ENCODE results near the gene FGD2.

FGD2 gene

DNA sequence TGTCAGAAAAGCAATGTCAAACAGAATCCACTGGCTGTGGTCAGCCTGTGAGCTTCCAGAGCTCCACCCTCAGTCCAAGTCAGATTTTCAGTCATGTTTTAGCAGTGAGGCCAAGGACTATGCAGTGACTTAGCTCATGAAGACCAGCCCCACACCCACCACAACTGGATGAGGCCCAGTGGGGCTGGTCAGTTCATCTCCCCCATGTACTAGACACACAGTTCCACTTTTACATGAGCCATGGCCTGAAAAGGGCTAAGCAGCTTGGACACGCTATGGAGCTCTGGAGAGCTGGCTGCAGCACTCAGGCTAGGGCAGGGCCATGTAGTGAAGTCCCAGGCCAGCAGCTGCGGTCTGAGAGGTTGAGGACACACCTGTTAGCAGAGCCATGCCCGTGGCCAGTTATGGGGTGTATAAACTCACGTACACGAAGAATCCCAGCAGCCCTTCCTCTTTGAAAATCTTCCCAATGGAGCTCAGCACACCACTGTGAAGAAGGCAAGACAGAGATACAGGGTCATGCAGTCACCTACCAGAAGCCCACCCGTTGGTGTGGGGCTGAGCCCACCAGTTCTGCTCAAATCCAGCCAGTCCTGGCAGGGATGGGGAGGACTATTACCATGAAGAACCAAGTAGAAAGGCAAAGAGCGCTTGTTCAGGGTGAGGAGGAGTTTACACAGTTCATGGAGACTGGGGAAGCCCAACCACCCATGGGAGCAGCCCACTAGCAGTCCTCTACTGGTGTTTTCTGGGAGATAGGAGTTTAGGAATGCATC lies 30.0 kb upstream of the FGD2 start:
- no peak overlapping the region for H2AFZ ChIP-seq (ENCODE audit: low read depth)
- no peak overlapping the region for H3K9ac ChIP-seq
- H3K4me2 ChIP-seq, result no peak overlapping the region
- H3K4me1 ChIP-seq (ENCODE audit: low read depth, poor library complexity, severe bottlenecking), result no peaks in the 10 kb centered on the region
- H4K20me1 ChIP-seq (ENCODE audit: insufficient read depth), result no peaks in the 10 kb centered on the region
- TF ChIP-seq, protein P1, sequence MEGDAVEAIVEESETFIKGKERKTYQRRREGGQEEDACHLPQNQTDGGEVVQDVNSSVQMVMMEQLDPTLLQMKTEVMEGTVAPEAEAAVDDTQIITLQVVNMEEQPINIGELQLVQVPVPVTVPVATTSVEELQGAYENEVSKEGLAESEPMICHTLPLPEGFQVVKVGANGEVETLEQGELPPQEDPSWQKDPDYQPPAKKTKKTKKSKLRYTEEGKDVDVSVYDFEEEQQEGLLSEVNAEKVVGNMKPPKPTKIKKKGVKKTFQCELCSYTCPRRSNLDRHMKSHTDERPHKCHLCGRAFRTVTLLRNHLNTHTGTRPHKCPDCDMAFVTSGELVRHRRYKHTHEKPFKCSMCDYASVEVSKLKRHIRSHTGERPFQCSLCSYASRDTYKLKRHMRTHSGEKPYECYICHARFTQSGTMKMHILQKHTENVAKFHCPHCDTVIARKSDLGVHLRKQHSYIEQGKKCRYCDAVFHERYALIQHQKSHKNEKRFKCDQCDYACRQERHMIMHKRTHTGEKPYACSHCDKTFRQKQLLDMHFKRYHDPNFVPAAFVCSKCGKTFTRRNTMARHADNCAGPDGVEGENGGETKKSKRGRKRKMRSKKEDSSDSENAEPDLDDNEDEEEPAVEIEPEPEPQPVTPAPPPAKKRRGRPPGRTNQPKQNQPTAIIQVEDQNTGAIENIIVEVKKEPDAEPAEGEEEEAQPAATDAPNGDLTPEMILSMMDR (conservative IDR thresholded peaks at IDR 0.05; ENCODE audit: low read depth, low read length), result no peak
- no peaks in the 10 kb centered on the region for H3K27me3 ChIP-seq (ENCODE audit: insufficient read depth, low read depth)
- no peak overlapping the region for H3K27ac ChIP-seq
- no peak overlapping the region for H3K4me3 ChIP-seq (IDR thresholded peaks at IDR 0.05; ENCODE audit: insufficient read depth, low read depth, low read length)
- peaks cover 9% of the 10 kb centered on the region; the same call in 1 of the 2 replicates for H3K36me3 ChIP-seq (ENCODE audit: insufficient read depth)
- H3K79me2 ChIP-seq (ENCODE audit: insufficient read depth, low read depth), result peaks cover 3% of the 10 kb centered on the region; the same call in 1 of the 2 replicates

DNA sequence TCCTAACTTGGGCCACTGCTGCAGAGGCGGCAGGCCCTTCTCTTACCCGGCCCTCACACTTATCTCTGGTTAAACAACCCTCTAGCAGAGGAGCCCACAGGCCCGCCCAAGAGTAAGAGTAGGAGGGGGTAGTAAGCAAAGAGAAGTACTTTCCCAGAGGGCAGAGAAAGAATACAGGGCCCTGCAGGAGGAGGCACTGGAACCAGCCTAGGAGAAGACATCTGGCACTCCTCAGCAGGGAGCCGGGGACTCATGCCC lies 29.5 kb upstream of the FGD2 start:
- no peaks in the 10 kb centered on the region for H4K20me1 ChIP-seq (ENCODE audit: insufficient read depth)
- no peak overlapping the region for H2AFZ ChIP-seq (ENCODE audit: low read depth)
- H3K36me3 ChIP-seq (ENCODE audit: insufficient read depth), result peaks cover 9% of the 10 kb centered on the region; the same call in 1 of the 2 replicates
- no peak overlapping the region for H3K27ac ChIP-seq
- TF ChIP-seq, protein P1 (conservative IDR thresholded peaks at IDR 0.05; ENCODE audit: low read depth, low read length), result no peak
- H3K9ac ChIP-seq, result no peak overlapping the region
- no peak overlapping the region for H3K4me3 ChIP-seq (IDR thresholded peaks at IDR 0.05; ENCODE audit: insufficient read depth, low read depth, low read length)
- H3K79me2 ChIP-seq (ENCODE audit: insufficient read depth, low read depth), result peaks cover 8% of the 10 kb centered on the region; the same call in 1 of the 2 replicates
- no peak overlapping the region for H3K4me2 ChIP-seq
- no peaks in the 10 kb centered on the region for H3K27me3 ChIP-seq (ENCODE audit: insufficient read depth, low read depth)
- H3K4me1 ChIP-seq (ENCODE audit: low read depth, poor library complexity, severe bottlenecking), result no peaks in the 10 kb centered on the region

DNA sequence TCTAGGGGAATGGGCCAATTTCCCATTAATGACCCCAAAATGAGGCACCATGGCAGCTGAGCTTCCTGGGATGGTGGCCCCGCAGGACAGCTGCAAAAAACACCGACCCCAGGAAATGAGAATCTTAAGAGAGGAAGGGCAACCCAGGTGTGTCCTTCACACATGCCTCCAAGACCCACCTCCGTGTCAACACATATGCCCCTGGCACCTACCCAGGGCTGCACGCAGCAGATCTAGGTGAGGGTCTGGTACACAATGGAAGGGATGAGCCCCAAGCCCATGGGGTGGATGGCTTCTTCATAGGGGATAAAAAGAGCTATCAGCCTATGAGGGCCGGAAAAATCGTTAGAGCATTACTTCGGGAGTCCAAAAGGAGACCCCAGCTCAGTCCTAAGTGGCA lies 28.9 kb upstream of the FGD2 start:
- Histone ChIP-seq H2AFZ (ENCODE audit: low read depth) (no peak overlapping the region), H3K27ac (no peak overlapping the region), H4K20me1 (ENCODE audit: insufficient read depth) (no peaks in the 10 kb centered on the region), H3K4me1 (ENCODE audit: low read depth, poor library complexity, severe bottlenecking) (no peaks in the 10 kb centered on the region), H3K27me3 (ENCODE audit: insufficient read depth, low read depth) (no peaks in the 10 kb centered on the region), H3K36me3 (ENCODE audit: insufficient read depth) (peaks cover 9% of the 10 kb centered on the region; the same call in 1 of the 2 replicates), H3K4me3 (IDR thresholded peaks at IDR 0.05; ENCODE audit: insufficient read depth, low read depth, low read length) (no peak overlapping the region), H3K4me2 (no peak overlapping the region), H3K9ac (no peak overlapping the region), H3K79me2 (ENCODE audit: insufficient read depth, low read depth) (peaks cover 13% of the 10 kb centered on the region; the same call in 1 of the 2 replicates)
- TF ChIP-seq, protein P1 (conservative IDR thresholded peaks at IDR 0.05; ENCODE audit: low read depth, low read length), result no peak

DNA sequence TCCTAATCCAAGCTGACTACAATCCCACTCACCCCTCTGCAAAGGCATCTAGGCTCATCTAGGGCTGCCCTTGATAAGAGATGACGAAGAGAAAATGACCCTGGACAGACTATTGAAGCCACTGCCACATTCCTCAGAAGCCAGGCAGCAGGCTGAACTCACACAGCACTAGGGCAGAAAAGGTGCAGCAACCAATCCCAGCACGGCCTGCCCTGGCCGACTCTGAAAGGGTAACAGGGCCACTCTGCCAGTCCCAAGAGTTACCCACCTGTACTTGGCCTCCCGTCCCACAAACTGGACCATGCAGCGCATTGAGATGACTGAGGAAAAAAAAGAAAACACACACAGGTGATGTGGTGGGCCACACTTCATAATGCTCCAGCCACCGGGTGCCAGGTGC lies 28.5 kb upstream of the FGD2 start:
- Histone ChIP-seq H3K4me3 (IDR thresholded peaks at IDR 0.05; ENCODE audit: insufficient read depth, low read depth, low read length) (no peak overlapping the region), H4K20me1 (ENCODE audit: insufficient read depth) (no peaks in the 10 kb centered on the region), H3K27me3 (ENCODE audit: insufficient read depth, low read depth) (no peaks in the 10 kb centered on the region), H3K4me2 (no peak overlapping the region), H3K27ac (no peak overlapping the region), H3K9ac (no peak overlapping the region), H2AFZ (ENCODE audit: low read depth) (no peak overlapping the region), H3K4me1 (ENCODE audit: low read depth, poor library complexity, severe bottlenecking) (no peaks in the 10 kb centered on the region), H3K36me3 (ENCODE audit: insufficient read depth) (peaks cover 9% of the 10 kb centered on the region; the same call in 1 of the 2 replicates), H3K79me2 (ENCODE audit: insufficient read depth, low read depth) (peaks cover 17% of the 10 kb centered on the region; the same call in 1 of the 2 replicates)
- TF ChIP-seq, protein P1 (conservative IDR thresholded peaks at IDR 0.05; ENCODE audit: low read depth, low read length), result no peak
